Esophagus (tissue), 2 donors: ENCODE results near the gene FBL. TPM values are rescaled to one million over a fixed set of nuclear protein-coding genes. Genes with fewer than 3 reads are reported as not detected.
"Not testable (repeated sequence)": the region's sequence is repeated elsewhere in the genome, so short reads cannot be mapped to it uniquely, and the experiment has no call there.

ENCODE experiments used
- H3K27ac ChIP-seq, 2 donors: one replicate each; pipeline ENCODE4 v1.5.1; 2013; ENCODE audit warnings: low read depth in 2 of 2, mild to moderate bottlenecking in 2 of 2, inconsistent platforms in 1 of 2, low read length in 1 of 2, moderate library complexity in 1 of 2
- H3K27me3 ChIP-seq, 2 donors: one replicate each; pipeline ENCODE4 v1.6.1; 2013; ENCODE audit warnings: low read length in 2 of 2, control low read depth in 1 of 2, mild to moderate bottlenecking in 1 of 2; ENCODE audit not compliant: insufficient read depth in 2 of 2, control insufficient read depth in 1 of 2
- H3K36me3 ChIP-seq, 2 donors: one replicate each; pipeline ENCODE4 v1.6.1; 2013; ENCODE audit warnings: low read length in 1 of 2; ENCODE audit not compliant: control insufficient read depth in 2 of 2, insufficient read depth in 2 of 2
- H3K4me1 ChIP-seq, 2 donors: one replicate each; pipeline ENCODE4 v1.6.1; 2013; ENCODE audit warnings: low read length in 1 of 2; ENCODE audit not compliant: control insufficient read depth in 2 of 2, insufficient read depth in 2 of 2
- H3K4me3 ChIP-seq, 2 donors: one replicate each; pipeline ENCODE4 v1.5.1; 2013; ENCODE audit warnings: low read length in 2 of 2, mild to moderate bottlenecking in 2 of 2, low read depth in 1 of 2, moderate library complexity in 1 of 2
- H3K9me3 ChIP-seq, 2 donors: one replicate each; pipeline ENCODE4 v1.6.1; 2013; ENCODE audit warnings: mild to moderate bottlenecking in 2 of 2, low read depth in 1 of 2, low read length in 1 of 2, moderate library complexity in 1 of 2; ENCODE audit not compliant: control insufficient read depth in 2 of 2, insufficient read depth in 1 of 2
- WGBS, 2 donors: extraction: QIAGEN DNeasy Blood & Tissue Kit; methylation state at CpG; one replicate each; pipeline ENCODE4 v1.1.7; 2013; 5-methylcytosine and 5-hydroxymethylcytosine counted together
- polyA plus RNA-seq, 2 donors: library from polyadenylated mRNA; stranded (reverse); fragments of 200-250 nt; gene quantifications; one replicate each; pipeline ENCODE4 v1.2.3, GENCODE V29; 2013
- donor health status: healthy with polysubstance abuse.
- donor health status: Bipolar disorder and iron deficiency.

The FBL gene
- polyA plus RNA-seq, 2 donors = 174 to 366 TPM

GRCh38 chr19:39818626-39819097, 27.5 kb downstream of the FBL start:
- H3K9me3 ChIP-seq = no peaks in the 10 kb centered on the region
- H3K4me3 ChIP-seq = no peak overlapping the region
- no peaks in the 10 kb centered on the region for H3K36me3 ChIP-seq
- peaks cover 5 to 6% of the 10 kb centered on the region in 2 donors for H3K4me1 ChIP-seq
- 89 to 91% methylated on average over 4 of the region's 4 CpGs for whole genome bisulfite sequencing, 2 donors
- H3K27ac ChIP-seq = no peak overlapping the region
- H3K27me3 ChIP-seq = no peaks in the 10 kb centered on the region

- Histone ChIP-seq H3K4me1 (peaks cover 4 to 5% of the 10 kb centered on the region in 2 donors), H3K9me3 (no peaks in the 10 kb centered on the region), H3K27me3 (no peaks in the 10 kb centered on the region), H3K36me3 (no peaks in the 10 kb centered on the region), H3K4me3 (no peak overlapping the region), H3K27ac (no peak overlapping the region)
- 91 to 93% methylated on average over 12 of the region's 12 CpGs for WGBS, 2 donors
These were observed 28.2 kb downstream of the FBL start for GRCh38 chr19:39817888-39818561.

DNA sequence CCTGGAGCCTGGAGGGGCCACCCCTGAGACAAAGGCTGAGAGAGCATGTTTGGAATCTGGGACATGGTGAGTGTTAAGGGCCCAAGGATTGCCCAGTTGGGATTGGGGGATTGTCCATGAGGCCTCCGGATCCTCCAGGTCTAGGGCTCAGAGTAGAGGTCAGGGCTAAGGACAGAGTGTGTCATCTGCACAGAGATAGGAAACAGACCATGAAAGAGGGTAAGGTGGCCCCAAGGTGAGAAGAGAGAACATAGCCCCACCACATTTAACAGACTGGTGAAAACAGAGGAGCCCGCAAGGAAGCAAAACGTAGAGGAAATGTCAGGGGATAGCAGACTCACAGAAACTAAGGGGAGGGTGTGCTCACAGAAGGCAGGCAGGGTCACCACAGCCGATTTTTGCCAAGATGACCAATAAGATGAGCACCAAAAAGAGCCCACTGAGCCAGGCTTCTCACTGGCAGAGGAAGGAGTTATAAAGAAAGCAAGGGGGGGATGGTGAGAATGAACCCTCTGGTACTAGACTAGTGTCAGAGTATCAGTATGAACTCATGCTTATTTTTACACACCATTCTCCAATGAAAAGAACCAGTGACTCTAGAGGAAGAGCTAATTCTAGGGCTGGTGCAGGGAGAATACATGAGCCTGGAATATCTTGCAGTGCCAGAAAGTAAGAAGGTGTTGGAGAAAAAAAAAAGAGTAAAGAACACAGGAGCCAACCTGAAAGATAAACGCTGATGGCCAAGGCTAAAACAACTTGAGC, 29.7 kb downstream of the FBL start:
- no peak overlapping the region for H3K4me3 ChIP-seq
- no peaks in the 10 kb centered on the region for H3K27me3 ChIP-seq
- no peaks in the 10 kb centered on the region for H3K9me3 ChIP-seq
- H3K4me1 ChIP-seq = peaks cover 4 to 5% of the 10 kb centered on the region in 2 donors
- no peak overlapping the region for H3K27ac ChIP-seq
- no peaks in the 10 kb centered on the region for H3K36me3 ChIP-seq
- WGBS, 2 donors = 85 to 86% methylated on average over 5 of the region's 5 CpGs

DNA sequence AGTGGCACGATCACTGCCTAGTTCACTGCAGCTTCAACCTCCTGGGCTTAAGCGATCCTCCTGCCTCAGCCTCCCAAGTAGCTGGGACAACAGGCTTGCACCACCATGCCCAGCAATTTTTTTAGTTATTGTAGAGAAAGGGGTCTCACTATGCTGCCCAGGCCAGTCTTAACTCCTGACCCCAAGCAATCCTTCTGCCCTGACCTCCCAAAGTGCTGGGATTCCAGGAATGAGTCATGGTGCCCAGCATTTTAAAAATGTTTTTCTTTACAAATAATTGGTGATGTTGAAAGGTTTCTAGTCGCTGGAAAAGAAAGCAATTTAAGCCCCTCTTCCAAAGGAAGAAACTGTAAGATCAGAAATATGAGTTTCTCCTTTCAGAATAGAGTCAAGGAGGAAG, 31.6 kb downstream of the FBL start:
- no peak overlapping the region for H3K27ac ChIP-seq
- H3K9me3 ChIP-seq = no peaks in the 10 kb centered on the region
- H3K36me3 ChIP-seq = no peaks in the 10 kb centered on the region
- WGBS, 2 donors = 85 to 86% methylated on average over 3 of the region's 3 CpGs
- no peaks in the 10 kb centered on the region for H3K27me3 ChIP-seq
- peaks cover 4 to 5% of the 10 kb centered on the region in 2 donors for H3K4me1 ChIP-seq
- no peak overlapping the region for H3K4me3 ChIP-seq

DNA sequence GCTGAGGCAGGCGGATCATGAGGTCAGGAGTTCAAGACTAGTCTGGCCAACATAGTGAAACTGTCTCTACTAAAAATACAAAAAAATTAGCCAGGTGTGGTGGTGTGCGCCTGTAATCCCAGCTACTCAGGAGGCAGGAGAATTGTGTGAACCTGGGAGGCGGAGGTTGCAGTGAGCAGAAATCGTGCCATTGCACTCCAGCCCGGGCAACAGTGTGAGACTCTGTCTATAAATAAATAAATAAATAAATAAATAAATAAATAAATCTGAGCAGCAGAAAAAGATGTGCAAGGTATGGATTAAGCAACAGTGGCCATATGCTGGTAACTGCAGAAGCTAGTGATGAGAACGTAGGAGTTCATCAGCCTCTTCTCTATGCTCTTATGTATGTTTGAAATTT, 32.1 kb downstream of the FBL start:
- H3K36me3 ChIP-seq, H3K9me3 ChIP-seq, H3K27ac ChIP-seq, H3K4me1 ChIP-seq, H3K4me3 ChIP-seq, H3K27me3 ChIP-seq: not testable (repeated sequence)
- WGBS, 2 donors = 88 to 90% methylated on average over 6 of the region's 6 CpGs

- peaks cover 0 to 2% of the 10 kb centered on the region in 2 donors for H3K9me3 ChIP-seq
- WGBS, 2 donors = 55 to 67% methylated on average over 9 of the region's 9 CpGs
- H3K36me3 ChIP-seq = no peaks in the 10 kb centered on the region
- no peaks in the 10 kb centered on the region for H3K4me1 ChIP-seq
- no peak overlapping the region for H3K27ac ChIP-seq
- no peaks in the 10 kb centered on the region for H3K27me3 ChIP-seq
- H3K4me3 ChIP-seq = no peak overlapping the region
These were observed 32.8 kb downstream of the FBL start for GRCh38 chr19:39813264-39813993.

DNA sequence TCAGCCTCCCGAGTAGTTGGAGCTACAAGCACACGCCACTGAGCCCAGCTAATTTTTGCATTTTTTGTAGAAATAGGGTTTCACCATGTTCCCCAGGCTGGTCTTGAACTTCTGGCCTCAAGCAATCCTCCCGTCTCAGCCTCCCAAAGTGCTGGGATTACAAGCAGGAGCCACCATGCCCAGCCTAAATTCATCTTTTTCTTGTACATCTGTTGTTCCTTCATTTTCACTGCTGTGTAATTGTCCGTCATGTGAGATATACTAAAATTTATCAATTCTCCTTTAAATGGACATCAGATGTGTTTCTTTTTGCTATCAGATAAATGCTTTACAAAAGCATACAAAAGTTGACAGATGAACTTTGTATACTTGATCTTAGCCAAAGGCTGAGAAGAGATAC, 35.1 kb downstream of the FBL start:
- Histone ChIP-seq H3K36me3 (no peaks in the 10 kb centered on the region), H3K27me3 (no peaks in the 10 kb centered on the region), H3K27ac (no peak overlapping the region), H3K4me1 (no peaks in the 10 kb centered on the region), H3K9me3 (peaks cover 0 to 2% of the 10 kb centered on the region in 2 donors), H3K4me3 (no peak overlapping the region)
- WGBS, 2 donors = 93% methylated on average over 4 of the region's 4 CpGs

DNA sequence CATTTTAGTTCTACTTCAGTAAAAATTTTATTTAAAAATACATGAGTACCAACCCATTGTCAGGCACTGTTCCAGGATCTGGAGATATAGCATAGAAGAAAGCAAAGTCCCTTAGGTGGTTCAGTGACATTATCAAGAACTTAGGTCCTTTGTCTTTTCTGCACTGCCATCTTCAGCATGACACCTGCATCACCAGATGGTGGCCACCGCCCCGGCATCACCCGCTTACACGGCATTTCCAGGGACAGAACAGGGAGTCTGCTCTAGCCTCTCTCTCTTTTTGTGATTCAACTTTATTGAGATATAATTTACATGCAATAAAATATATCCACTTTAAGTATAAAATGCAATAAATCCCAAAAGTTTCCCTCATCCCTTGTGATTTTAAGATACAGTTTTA, 35.8 kb downstream of the FBL start:
- no peak overlapping the region for H3K27ac ChIP-seq
- H3K36me3 ChIP-seq = no peaks in the 10 kb centered on the region
- no peaks in the 10 kb centered on the region for H3K27me3 ChIP-seq
- no peak overlapping the region for H3K4me3 ChIP-seq
- peaks cover 0 to 2% of the 10 kb centered on the region in 2 donors for H3K9me3 ChIP-seq
- H3K4me1 ChIP-seq = no peaks in the 10 kb centered on the region
- 80 to 92% methylated on average over 4 of the region's 4 CpGs for WGBS, 2 donors

- no peak overlapping the region for H3K4me3 ChIP-seq
- peaks cover 0 to 2% of the 10 kb centered on the region in 2 donors for H3K9me3 ChIP-seq
- H3K27me3 ChIP-seq = no peaks in the 10 kb centered on the region
- no peaks in the 10 kb centered on the region for H3K4me1 ChIP-seq
- 94 to 96% methylated on average over 4 of the region's 4 CpGs for WGBS, 2 donors
- no peaks in the 10 kb centered on the region for H3K36me3 ChIP-seq
- H3K27ac ChIP-seq = no peak overlapping the region
These were observed 36.8 kb downstream of the FBL start for GRCh38 chr19:39809368-39809767.
